Fibroblast of skin of scalp (primary cell): Measurements from ENCODE around the gene USP17L15. TPM values are rescaled to one million over a fixed set of nuclear protein-coding genes. Genes with fewer than 3 reads are reported as not detected.
"Not testable (repeated sequence)": the region's sequence is repeated elsewhere in the genome, so short reads cannot be mapped to it uniquely, and the experiment has no call there.

ENCODE experiments used
- DNase-seq: peaks from one replicate; pipeline ENCODE4 v3.0.0-alpha.2; 2013
- polyA plus RNA-seq, 2 experiments: library from polyadenylated mRNA; unstranded; fragments of 120-200 nt; gene quantifications; one replicate each; pipeline ENCODE4 v1.2.1, GENCODE V29; 2013; ENCODE audit not compliant: insufficient read length in 2 of 2

The USP17L15 gene, protein sequence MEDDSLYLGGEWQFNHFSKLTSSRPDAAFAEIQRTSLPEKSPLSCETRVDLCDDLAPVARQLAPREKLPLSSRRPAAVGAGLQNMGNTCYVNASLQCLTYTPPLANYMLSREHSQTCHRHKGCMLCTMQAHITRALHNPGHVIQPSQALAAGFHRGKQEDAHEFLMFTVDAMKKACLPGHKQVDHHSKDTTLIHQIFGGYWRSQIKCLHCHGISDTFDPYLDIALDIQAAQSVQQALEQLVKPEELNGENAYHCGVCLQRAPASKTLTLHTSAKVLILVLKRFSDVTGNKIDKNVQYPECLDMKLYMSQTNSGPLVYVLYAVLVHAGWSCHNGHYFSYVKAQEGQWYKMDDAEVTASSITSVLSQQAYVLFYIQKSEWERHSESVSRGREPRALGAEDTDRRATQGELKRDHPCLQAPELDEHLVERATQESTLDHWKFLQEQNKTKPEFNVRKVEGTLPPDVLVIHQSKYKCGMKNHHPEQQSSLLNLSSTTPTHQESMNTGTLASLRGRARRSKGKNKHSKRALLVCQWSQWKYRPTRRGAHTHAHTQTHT
- polyA plus RNA-seq (2013, experiment 1 of 2; ENCODE audit: insufficient read length), result not detected
- not detected for polyA plus RNA-seq (2013, experiment 2 of 2; ENCODE audit: insufficient read length)

DNA sequence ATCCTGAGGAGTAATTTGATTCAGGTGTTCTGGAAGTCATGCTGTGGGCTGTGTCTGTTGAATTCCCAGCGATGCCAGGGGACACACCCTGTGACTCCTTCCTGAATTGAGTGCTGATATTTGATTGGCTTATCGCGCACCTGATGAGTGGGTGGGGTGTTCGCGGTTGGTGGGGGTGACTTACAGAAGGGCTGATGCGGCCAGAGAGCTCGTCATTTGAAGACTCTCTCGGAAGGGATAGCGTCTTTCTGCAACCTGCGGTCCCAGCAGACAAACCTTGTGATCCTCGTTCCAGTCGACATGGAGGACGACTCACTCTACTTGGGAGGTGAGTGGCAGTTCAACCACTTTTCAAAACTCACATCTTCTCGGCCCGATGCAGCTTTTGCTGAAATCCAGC lies at the start of gene USP17L15:
Gene USP17L15 (plus strand): TSS at position 301 of the 400 bp plus-strand sequence. CDS start 0 bp downstream, at position 301.
- not testable (repeated sequence) for DNase-seq

DNA sequence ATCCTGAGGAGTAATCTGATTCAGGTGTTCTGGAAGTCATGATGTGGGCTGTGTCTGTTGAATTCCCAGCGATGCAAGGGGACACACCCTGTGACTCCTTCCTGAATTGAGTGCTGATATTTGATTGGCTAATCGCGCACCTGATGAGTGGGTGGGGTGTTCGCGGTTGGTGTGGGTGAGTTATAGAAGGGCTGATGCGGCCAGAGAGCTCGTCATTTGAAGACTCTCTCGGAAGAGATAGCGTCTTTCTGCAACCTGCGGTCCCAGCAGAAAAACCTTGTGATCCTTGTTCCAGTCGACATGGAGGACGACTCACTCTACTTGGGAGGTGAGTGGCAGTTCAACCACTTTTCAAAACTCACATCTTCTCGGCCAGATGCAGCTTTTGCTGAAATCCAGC lies 23.8 kb upstream of the USP17L15 start, which contains the start of gene USP17L10:
Gene USP17L10 (plus strand): TSS at position 301 of the 400 bp plus-strand sequence. CDS start 0 bp downstream, at position 301.
- not testable (repeated sequence) for DNase-seq

DNA sequence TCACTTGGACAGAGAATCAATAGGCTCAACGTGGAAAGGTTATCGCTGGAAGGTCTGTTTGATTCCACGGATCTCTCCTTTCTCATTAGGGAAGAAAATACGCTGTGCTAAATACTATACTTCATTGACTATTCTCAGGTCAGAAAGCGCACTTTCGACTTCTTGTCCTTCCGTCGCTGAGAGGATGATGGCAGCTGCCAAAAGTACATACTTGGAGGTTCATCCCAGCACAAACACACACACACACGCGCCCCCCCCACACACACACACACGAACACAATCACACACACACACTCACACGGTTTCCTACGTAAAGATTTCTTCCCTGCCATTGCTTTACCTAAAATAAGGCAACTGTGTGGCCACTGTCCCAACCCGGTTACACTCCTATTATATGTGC lies 19.5 kb upstream of the USP17L15 start:
- not testable (repeated sequence) for DNase-seq

DNA sequence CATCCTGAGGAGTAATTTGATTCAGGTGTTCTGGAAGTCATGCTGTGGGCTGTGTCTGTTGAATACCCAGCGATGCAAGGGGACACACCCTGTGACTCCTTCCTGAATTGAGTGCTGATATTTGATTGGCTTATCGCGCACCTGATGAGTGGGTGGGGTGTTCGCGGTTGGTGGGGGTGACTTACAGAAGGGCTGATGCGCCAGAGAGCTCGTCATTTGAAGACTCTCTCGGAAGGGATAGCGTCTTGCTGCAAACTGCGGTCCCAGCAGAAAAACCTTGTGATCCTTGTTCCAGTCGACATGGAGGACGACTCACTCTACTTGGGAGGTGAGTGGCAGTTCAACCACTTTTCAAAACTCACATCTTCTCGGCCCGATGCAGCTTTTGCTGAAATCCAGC lies 19.1 kb upstream of the USP17L15 start, which contains the start of gene USP17L11:
Gene USP17L11 (plus strand): TSS at position 301 of the 400 bp plus-strand sequence. CDS start 0 bp downstream, at position 301.
- not testable (repeated sequence) for DNase-seq

DNA sequence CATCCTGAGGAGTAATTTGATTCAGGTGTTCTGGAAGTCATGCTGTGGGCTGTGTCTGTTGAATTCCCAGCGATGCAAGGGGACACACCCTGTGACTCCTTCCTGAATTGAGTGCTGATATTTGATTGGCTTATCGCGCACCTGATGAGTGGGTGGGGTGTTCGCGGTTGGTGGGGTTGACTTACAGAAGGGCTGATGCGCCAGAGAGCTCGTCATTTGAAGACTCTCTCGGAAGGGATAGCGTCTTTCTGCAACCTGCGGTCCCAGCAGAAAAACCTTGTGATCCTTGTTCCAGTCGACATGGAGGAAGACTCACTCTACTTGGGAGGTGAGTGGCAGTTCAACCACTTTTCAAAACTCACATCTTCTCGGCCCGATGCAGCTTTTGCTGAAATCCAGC lies 14.3 kb upstream of the USP17L15 start, which contains the start of gene USP17L12:
Gene USP17L12 (plus strand): TSS at position 301 of the 400 bp plus-strand sequence. CDS start 0 bp downstream, at position 301.
- DNase-seq, result not testable (repeated sequence)

DNA sequence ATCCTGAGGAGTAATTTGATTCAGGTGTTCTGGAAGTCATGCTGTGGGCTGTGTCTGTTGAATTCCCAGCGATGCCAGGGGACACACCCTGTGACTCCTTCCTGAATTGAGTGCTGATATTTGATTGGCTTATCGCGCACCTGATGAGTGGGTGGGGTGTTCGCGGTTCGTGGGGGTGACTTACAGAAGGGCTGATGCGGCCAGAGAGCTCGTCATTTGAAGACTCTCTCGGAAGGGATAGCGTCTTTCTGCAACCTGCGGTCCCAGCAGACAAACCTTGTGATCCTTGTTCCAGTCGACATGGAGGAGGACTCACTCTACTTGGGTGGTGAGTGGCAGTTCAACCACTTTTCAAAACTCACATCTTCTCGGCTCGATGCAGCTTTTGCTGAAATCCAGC lies 9.6 kb upstream of the USP17L15 start, which contains the start of gene USP17L13:
Gene USP17L13 (plus strand): TSS at position 301 of the 400 bp plus-strand sequence. CDS start 0 bp downstream, at position 301.
- DNase-seq, result not testable (repeated sequence)

DNA sequence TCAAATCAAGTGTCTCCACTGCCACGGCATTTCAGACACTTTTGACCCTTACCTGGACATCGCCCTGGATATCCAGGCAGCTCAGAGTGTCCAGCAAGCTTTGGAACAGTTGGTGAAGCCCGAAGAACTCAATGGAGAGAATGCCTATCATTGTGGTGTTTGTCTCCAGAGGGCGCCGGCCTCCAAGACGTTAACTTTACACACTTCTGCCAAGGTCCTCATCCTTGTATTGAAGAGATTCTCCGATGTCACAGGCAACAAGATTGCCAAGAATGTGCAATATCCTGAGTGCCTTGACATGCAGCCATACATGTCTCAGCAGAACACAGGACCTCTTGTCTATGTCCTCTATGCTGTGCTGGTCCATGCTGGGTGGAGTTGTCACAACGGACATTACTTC lies 3.9 kb upstream of the USP17L15 start:
- DNase-seq, result not testable (repeated sequence)

DNA sequence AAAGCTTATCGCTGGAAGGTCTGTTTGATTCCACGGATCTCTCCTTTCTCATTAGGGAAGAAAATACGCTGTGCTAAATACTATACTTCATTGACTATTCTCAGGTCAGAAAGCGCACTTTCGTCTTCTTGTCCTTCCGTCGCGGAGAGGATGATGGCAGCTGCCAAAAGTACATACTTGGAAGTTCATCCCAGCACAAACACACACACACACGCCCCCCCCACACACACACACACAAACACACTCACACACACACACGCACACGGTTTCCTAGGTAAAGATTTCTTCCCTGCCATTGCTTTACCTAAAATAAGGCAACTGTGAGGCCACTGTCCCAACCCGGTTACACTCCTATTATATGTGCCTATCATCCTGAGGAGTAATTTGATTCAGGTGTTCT lies 4.3 kb downstream of the USP17L15 start:
- DNase-seq, result not testable (repeated sequence)

DNA sequence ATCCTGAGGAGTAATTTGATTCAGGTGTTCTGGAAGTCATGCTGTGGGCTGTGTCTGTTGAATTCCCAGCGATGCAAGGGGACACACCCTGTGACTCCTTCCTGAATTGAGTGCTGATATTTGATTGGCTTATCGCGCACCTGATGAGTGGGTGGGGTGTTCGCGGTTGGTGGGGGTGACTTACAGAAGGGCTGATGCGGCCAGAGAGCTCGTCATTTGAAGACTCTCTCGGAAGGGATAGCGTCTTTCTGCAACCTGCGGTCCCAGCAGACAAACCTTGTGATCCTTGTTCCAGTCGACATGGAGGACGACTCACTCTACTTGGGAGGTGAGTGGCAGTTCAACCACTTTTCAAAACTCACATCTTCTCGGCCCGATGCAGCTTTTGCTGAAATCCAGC lies 9.4 kb downstream of the USP17L15 start, which contains the start of gene USP17L17:
Gene USP17L17 (plus strand): TSS at position 301 of the 400 bp plus-strand sequence. CDS start 0 bp downstream, at position 301.
- DNase-seq, result not testable (repeated sequence)

DNA sequence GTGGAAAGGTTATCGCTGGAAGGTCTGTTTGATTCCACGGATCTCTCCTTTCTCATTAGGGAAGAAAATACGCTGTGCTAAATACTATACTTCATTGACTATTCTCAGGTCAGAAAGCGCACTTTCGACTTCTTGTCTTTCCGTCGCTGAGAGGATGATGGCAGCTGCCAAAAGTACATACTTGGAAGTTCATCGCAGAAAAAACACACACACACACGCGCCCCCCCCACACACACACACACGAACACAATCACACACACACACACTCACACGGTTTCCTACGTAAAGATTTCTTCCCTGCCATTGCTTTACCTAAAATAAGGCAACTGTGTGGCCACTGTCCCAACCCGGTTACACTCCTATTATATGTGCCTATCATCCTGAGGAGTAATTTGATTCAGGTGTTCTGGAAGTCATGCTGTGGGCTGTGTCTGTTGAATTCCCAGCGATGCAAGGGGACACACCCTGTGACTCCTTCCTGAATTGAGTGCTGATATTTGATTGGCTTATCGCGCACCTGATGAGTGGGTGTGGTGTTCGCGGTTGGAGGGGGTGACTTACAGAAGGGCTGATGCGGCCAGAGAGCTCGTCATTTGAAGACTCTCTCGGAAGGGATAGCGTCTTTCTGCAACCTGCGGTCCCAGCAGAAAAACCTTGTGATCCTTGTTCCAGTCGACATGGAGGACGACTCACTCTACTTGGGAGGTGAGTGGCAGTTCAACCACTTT lies 13.9 kb downstream of the USP17L15 start, which contains the start of gene USP17L18:
Gene USP17L18 (plus strand): TSS at position 678 of the 728 bp plus-strand sequence. CDS start 0 bp downstream, at position 678.
- not testable (repeated sequence) for DNase-seq

DNA sequence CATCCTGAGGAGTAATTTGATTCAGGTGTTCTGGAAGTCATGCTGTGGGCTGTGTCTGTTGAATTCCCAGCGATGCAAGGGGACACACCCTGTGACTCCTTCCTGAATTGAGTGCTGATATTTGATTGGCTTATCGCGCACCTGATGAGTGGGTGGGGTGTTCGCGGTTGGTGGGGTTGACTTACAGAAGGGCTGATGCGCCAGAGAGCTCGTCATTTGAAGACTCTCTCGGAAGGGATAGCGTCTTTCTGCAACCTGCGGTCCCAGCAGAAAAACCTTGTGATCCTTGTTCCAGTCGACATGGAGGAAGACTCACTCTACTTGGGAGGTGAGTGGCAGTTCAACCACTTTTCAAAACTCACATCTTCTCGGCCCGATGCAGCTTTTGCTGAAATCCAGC lies 18.9 kb downstream of the USP17L15 start, which contains the start of gene USP17L19:
Gene USP17L19 (plus strand): TSS at position 301 of the 400 bp plus-strand sequence. CDS start 0 bp downstream, at position 301.
- not testable (repeated sequence) for DNase-seq

DNA sequence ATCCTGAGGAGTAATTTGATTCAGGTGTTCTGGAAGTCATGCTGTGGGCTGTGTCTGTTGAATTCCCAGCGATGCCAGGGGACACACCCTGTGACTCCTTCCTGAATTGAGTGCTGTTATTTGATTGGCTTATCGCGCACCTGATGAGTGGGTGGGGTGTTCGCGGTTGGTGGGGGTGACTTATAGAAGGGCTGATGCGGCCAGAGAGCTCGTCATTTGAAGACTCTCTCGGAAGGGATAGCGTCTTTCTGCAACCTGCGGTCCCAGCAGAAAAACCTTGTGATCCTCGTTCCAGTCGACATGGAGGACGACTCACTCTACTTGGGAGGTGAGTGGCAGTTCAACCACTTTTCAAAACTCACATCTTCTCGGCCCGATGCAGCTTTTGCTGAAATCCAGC lies 23.6 kb downstream of the USP17L15 start, which contains the start of gene USP17L20:
Gene USP17L20 (plus strand): TSS at position 301 of the 400 bp plus-strand sequence. CDS start 0 bp downstream, at position 301.
- DNase-seq, result not testable (repeated sequence)

DNA sequence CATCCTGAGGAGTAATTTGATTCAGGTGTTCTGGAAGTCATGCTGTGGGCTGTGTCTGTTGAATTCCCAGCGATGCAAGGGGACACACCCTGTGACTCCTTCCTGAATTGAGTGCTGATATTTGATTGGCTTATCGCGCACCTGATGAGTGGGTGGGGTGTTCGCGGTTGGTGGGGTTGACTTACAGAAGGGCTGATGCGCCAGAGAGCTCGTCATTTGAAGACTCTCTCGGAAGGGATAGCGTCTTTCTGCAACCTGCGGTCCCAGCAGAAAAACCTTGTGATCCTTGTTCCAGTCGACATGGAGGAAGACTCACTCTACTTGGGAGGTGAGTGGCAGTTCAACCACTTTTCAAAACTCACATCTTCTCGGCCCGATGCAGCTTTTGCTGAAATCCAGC lies 28.4 kb downstream of the USP17L15 start, which contains the start of gene USP17L21:
Gene USP17L21 (plus strand): TSS at position 301 of the 400 bp plus-strand sequence. CDS start 0 bp downstream, at position 301.
- DNase-seq, result not testable (repeated sequence)

DNA sequence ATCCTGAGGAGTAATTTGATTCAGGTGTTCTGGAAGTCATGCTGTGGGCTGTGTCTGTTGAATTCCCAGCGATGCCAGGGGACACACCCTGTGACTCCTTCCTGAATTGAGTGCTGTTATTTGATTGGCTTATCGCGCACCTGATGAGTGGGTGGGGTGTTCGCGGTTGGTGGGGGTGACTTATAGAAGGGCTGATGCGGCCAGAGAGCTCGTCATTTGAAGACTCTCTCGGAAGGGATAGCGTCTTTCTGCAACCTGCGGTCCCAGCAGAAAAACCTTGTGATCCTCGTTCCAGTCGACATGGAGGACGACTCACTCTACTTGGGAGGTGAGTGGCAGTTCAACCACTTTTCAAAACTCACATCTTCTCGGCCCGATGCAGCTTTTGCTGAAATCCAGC lies 33.1 kb downstream of the USP17L15 start, which contains the start of gene USP17L22:
Gene USP17L22 (plus strand): TSS at position 301 of the 400 bp plus-strand sequence. CDS start 0 bp downstream, at position 301.
- DNase-seq, result not testable (repeated sequence)

DNA sequence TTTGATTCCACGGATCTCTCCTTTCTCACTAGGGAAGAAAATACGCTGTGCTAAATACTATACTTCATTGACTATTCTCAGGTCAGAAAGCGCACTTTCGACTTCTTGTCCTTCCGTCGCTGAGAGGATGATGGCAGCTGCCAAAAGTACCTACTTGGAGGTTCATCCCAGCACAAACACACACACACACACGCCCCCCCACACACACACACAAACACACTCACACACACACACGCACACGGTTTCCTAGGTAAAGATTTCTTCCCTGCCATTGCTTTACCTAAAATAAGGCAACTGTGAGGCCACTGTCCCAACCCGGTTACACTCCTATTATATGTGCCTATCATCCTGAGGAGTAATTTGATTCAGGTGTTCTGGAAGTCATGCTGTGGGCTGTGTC lies 37.5 kb downstream of the USP17L15 start:
- not testable (repeated sequence) for DNase-seq
